Measurements from ENCODE around the gene ATG10. TPM values are rescaled to one million over a fixed set of nuclear protein-coding genes. Genes with fewer than 3 reads are reported as not detected.
"Not testable (repeated sequence)": the region's sequence is repeated elsewhere in the genome, so short reads cannot be mapped to it uniquely, and the experiment has no call there.

ATG10 gene
- total and polyA plus RNA-seq, 2 experiments from 2014 or later, result 12.5 to 17.7 TPM

DNA sequence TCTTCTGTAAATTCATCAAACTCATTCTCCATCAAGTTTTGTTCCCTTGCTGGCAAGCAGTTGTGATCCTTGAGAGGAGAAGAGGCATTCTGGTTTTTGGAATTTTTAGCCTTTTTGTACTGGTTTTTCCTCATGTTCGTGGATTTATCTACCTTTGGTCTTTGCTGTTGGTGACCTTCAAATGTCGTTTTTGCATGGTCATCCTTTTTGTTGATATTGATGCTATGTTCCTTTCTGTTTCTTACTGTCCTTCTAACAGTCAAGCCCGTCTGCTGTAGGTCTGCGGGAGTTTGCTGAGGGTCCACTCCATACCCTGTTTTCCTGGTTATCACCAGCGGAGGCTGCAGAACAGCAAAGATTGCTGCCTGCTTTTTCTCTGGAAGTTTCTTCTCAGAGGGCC lies 165.4 kb downstream of the ATG10 start:
- TF ChIP-seq CREB1 (CRISPR knock-in tag; IDR thresholded peaks at IDR 0.05; ENCODE audit: low read depth), result no peak
- no peak for TF ChIP-seq ZNF331 (CRISPR knock-in tag; IDR thresholded peaks at IDR 0.05; ENCODE audit: low read depth)
- TF ChIP-seq, protein P1, sequence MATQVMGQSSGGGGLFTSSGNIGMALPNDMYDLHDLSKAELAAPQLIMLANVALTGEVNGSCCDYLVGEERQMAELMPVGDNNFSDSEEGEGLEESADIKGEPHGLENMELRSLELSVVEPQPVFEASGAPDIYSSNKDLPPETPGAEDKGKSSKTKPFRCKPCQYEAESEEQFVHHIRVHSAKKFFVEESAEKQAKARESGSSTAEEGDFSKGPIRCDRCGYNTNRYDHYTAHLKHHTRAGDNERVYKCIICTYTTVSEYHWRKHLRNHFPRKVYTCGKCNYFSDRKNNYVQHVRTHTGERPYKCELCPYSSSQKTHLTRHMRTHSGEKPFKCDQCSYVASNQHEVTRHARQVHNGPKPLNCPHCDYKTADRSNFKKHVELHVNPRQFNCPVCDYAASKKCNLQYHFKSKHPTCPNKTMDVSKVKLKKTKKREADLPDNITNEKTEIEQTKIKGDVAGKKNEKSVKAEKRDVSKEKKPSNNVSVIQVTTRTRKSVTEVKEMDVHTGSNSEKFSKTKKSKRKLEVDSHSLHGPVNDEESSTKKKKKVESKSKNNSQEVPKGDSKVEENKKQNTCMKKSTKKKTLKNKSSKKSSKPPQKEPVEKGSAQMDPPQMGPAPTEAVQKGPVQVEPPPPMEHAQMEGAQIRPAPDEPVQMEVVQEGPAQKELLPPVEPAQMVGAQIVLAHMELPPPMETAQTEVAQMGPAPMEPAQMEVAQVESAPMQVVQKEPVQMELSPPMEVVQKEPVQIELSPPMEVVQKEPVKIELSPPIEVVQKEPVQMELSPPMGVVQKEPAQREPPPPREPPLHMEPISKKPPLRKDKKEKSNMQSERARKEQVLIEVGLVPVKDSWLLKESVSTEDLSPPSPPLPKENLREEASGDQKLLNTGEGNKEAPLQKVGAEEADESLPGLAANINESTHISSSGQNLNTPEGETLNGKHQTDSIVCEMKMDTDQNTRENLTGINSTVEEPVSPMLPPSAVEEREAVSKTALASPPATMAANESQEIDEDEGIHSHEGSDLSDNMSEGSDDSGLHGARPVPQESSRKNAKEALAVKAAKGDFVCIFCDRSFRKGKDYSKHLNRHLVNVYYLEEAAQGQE (IDR thresholded peaks at IDR 0.05; ENCODE audit: unreplicated experiment), result no peak
- TF ChIP-seq JUNB (IDR thresholded peaks at IDR 0.05; ENCODE audit: unreplicated experiment), result no peak
- no peak for TF ChIP-seq NANOG (IDR thresholded peaks at IDR 0.05; ENCODE audit: borderline replicate concordance)
- no peak for TF ChIP-seq EZH2phosphoT487 (IDR thresholded peaks at IDR 0.05; ENCODE audit: unreplicated experiment)
- no peak for TF ChIP-seq ZNF114 (CRISPR knock-in tag; IDR thresholded peaks at IDR 0.05)
- TF ChIP-seq CTCF (conservative IDR thresholded peaks at IDR 0.05; ENCODE audit: low read depth in 2 of 2), result no peak
- TF ChIP-seq EZH2 (IDR thresholded peaks at IDR 0.05; ENCODE audit: low read depth, unreplicated experiment), result no peak
- TF ChIP-seq ZNF462 (CRISPR knock-in tag; IDR thresholded peaks at IDR 0.05), result no peak
- TF ChIP-seq STAT1 (IDR thresholded peaks at IDR 0.05; ENCODE audit: unreplicated experiment), result no peak
- Mint-ChIP-seq H3K36me3 (ENCODE audit: low read depth) (peaks cover 40% of the 10 kb centered on the region), H3K4me3 (no peak overlapping the region), H3K9me3 (peaks cover 47% of the 10 kb centered on the region), H3K4me1 (no peaks in the 10 kb centered on the region), H3K27ac (no peak overlapping the region), H3K27me3 (ENCODE audit: insufficient read depth, low read depth, poor library complexity) (no peaks in the 10 kb centered on the region)
- H2AFZ ChIP-seq, result no peak overlapping the region
- no peak overlapping the region for H3K4me3 ChIP-seq
- no peaks in the 10 kb centered on the region for H3K27me3 ChIP-seq (ENCODE audit: insufficient read depth)
- H3K79me2 ChIP-seq (replicated peaks; ENCODE audit: insufficient read depth), result no peaks in the 10 kb centered on the region
- no peak overlapping the region for H3K27ac ChIP-seq (ENCODE audit: low read depth)
- H4K20me1 ChIP-seq (replicated peaks; ENCODE audit: insufficient read depth), result no peaks in the 10 kb centered on the region
- H3F3A ChIP-seq (replicated peaks; ENCODE audit: low read depth), result no peaks in the 10 kb centered on the region
- ATAC-seq, result no peak
- no peak overlapping the region for H3K4me2 ChIP-seq
- no peaks in the 10 kb centered on the region for H3K4me1 ChIP-seq (ENCODE audit: insufficient read depth)
- H3K36me3 ChIP-seq (ENCODE audit: insufficient read depth), result 0 out of 2 replicates have a peak, but pooled peaks cover 3% of the 10 kb centered on the region
- no peak for DNase-seq (ENCODE audit: low spot score)
- 0 out of 2 replicates have a peak, but pooled peaks cover under 1% of the 10 kb centered on the region for H3K9me2 ChIP-seq (ENCODE audit: insufficient read depth)

- H2AFZ ChIP-seq; H3K4me1 ChIP-seq (ENCODE audit: insufficient read depth); H3K36me3 ChIP-seq (ENCODE audit: insufficient read depth); H3K27ac ChIP-seq (ENCODE audit: low read depth); H3K27me3 Mint-ChIP-seq (ENCODE audit: insufficient read depth, low read depth, poor library complexity); H3K27me3 ChIP-seq (ENCODE audit: insufficient read depth); H3K4me3 Mint-ChIP-seq; DNase-seq (ENCODE audit: low spot score); ATAC-seq; H4K20me1 ChIP-seq (replicated peaks; ENCODE audit: insufficient read depth); H3K4me2 ChIP-seq; H3K27ac Mint-ChIP-seq; H3K79me2 ChIP-seq (replicated peaks; ENCODE audit: insufficient read depth); H3K4me1 Mint-ChIP-seq; H3K4me3 ChIP-seq; H3K9me2 ChIP-seq (ENCODE audit: insufficient read depth); H3F3A ChIP-seq (replicated peaks; ENCODE audit: low read depth): not testable (repeated sequence)
- Mint-ChIP-seq H3K9me3 (peaks cover 40% of the 10 kb centered on the region), H3K36me3 (ENCODE audit: low read depth) (peaks cover 35% of the 10 kb centered on the region)
These were observed 168.0 kb downstream of the ATG10 start for GRCh38 chr5:82139837-82140236.
